Measurements from ENCODE around the gene P4HB. TPM values are rescaled to one million over a fixed set of nuclear protein-coding genes. Genes with fewer than 3 reads are reported as not detected.

The P4HB gene
- total and polyA plus RNA-seq, 3 donors from 2014 or later = 205 to 230 (median 213) TPM

GRCh38 chr17:81868674-81869220 is 8.4 kb upstream of the P4HB start:
- Histone ChIP-seq H3K36me3 (ENCODE audit: low read depth, missing control alignments) (no peaks in the 10 kb centered on the region), H3K4me3 (no peak overlapping the region), H3K27me3 (no peaks in the 10 kb centered on the region), H3K27ac (peak overlapping the region; percentile 31 to 99), H3K9me3 (no peaks in the 10 kb centered on the region), H3K4me1 (peaks cover 51% of the 10 kb centered on the region)
- TF ChIP-seq POLR2A (IDR thresholded peaks at IDR 0.05) = no peak
- no peak for TF ChIP-seq CTCF (IDR thresholded peaks at IDR 0.05)
- 39 to 55% methylated on average over 13 to 30 of the region's 30 CpGs for WGBS, 2 donors
- intact Hi-C loops (cut with DNase I; ENCODE audit: low total_unique reads) = no loop called here
- no peak for DNase-seq

GRCh38 chr17:81867991-81868673 is 7.8 kb upstream of the P4HB start:
- H3K27me3 ChIP-seq = no peaks in the 10 kb centered on the region
- intact Hi-C loops (cut with DNase I; ENCODE audit: low total_unique reads) = no loop called here
- H3K9me3 ChIP-seq = no peaks in the 10 kb centered on the region
- H3K36me3 ChIP-seq (ENCODE audit: low read depth, missing control alignments) = no peaks in the 10 kb centered on the region
- H3K4me3 ChIP-seq = no peak overlapping the region
- no peak for DNase-seq
- WGBS, 2 donors = 54 to 66% methylated on average over 13 to 28 of the region's 28 CpGs
- H3K27ac ChIP-seq = peak overlapping the region; percentile 31 to 54
- peaks cover 51% of the 10 kb centered on the region for H3K4me1 ChIP-seq
- no peak for TF ChIP-seq POLR2A (IDR thresholded peaks at IDR 0.05)
- no peak for TF ChIP-seq CTCF (IDR thresholded peaks at IDR 0.05)

GRCh38 chr17:81867170-81867990 is 7.0 kb upstream of the P4HB start:
- Histone ChIP-seq H3K27ac (peak overlapping the region in 1 of 2 donors; percentile 54), H3K36me3 (ENCODE audit: low read depth, missing control alignments) (no peaks in the 10 kb centered on the region), H3K4me1 (peaks cover 51% of the 10 kb centered on the region), H3K4me3 (no peak overlapping the region), H3K9me3 (no peaks in the 10 kb centered on the region), H3K27me3 (no peaks in the 10 kb centered on the region)
- peak; percentile 58 for DNase-seq
- TF ChIP-seq POLR2A (IDR thresholded peaks at IDR 0.05) (no peak), CTCF (IDR thresholded peaks at IDR 0.05) (no peak)
- intact Hi-C loops (cut with DNase I; ENCODE audit: low total_unique reads) = no loop called here
- 47 to 67% methylated on average over 12 to 23 of the region's 23 CpGs for WGBS, 2 donors

GRCh38 chr17:81866440-81867169 is 6.3 kb upstream of the P4HB start:
- H3K36me3 ChIP-seq (ENCODE audit: low read depth, missing control alignments) = no peaks in the 10 kb centered on the region
- no peaks in the 10 kb centered on the region for H3K9me3 ChIP-seq
- DNase-seq = no peak
- no peaks in the 10 kb centered on the region for H3K27me3 ChIP-seq
- TF ChIP-seq CTCF (IDR thresholded peaks at IDR 0.05) (no peak), POLR2A (IDR thresholded peaks at IDR 0.05) (no peak)
- 59 to 77% methylated on average over 6 to 18 of the region's 18 CpGs for WGBS, 2 donors
- intact Hi-C loops (cut with DNase I; ENCODE audit: low total_unique reads) = no loop called here
- H3K4me3 ChIP-seq = no peak overlapping the region
- H3K27ac ChIP-seq = peak overlapping the region in 1 of 2 donors; percentile 54
- H3K4me1 ChIP-seq = peaks cover 55% of the 10 kb centered on the region
